Measurements from ENCODE around the gene PRDM11.

PRDM11 gene

GRCh38 chr11:45151362-45151982, 5.0 kb downstream of the PRDM11 start:
- H3K9ac ChIP-seq, result no peak overlapping the region
- H3K79me2 ChIP-seq, result peaks cover 32% of the 10 kb centered on the region
- H3K4me1 ChIP-seq, result no peaks in the 10 kb centered on the region
- TF ChIP-seq CTCF (IDR thresholded peaks at IDR 0.05), result no peak
- no peaks in the 10 kb centered on the region for H3K36me3 ChIP-seq (ENCODE audit: control insufficient read depth, insufficient read depth, low read length)
- no peak overlapping the region for H2AFZ ChIP-seq
- H3K27ac ChIP-seq, result no peak overlapping the region
- no peaks in the 10 kb centered on the region for H3K9me3 ChIP-seq (ENCODE audit: control insufficient read depth, low read length)
- no peaks in the 10 kb centered on the region for H3K27me3 ChIP-seq (ENCODE audit: control insufficient read depth, insufficient read depth, low read length)
- no peak overlapping the region for H3K4me3 ChIP-seq (ENCODE audit: low read depth, low read length)
- H3K4me2 ChIP-seq (ENCODE audit: low read length), result no peak overlapping the region

GRCh38 chr11:45152740-45153595, 6.5 kb downstream of the PRDM11 start:
- Histone ChIP-seq H3K9ac (no peak overlapping the region), H2AFZ (no peak overlapping the region), H3K36me3 (ENCODE audit: control insufficient read depth, insufficient read depth, low read length) (no peaks in the 10 kb centered on the region), H3K4me3 (ENCODE audit: low read depth, low read length) (no peak overlapping the region), H3K79me2 (peaks cover 28% of the 10 kb centered on the region), H3K4me1 (peaks cover 4% of the 10 kb centered on the region), H3K27ac (no peak overlapping the region), H3K4me2 (ENCODE audit: low read length) (no peak overlapping the region), H3K27me3 (ENCODE audit: control insufficient read depth, insufficient read depth, low read length) (no peaks in the 10 kb centered on the region), H3K9me3 (ENCODE audit: control insufficient read depth, low read length) (no peaks in the 10 kb centered on the region)
- no peak for TF ChIP-seq CTCF (IDR thresholded peaks at IDR 0.05)

GRCh38 chr11:45154276-45154675, 7.8 kb downstream of the PRDM11 start:
- no peak overlapping the region for H2AFZ ChIP-seq
- H3K4me2 ChIP-seq (ENCODE audit: low read length), result no peak overlapping the region
- peaks cover 26% of the 10 kb centered on the region for H3K79me2 ChIP-seq
- H3K9ac ChIP-seq, result no peak overlapping the region
- TF ChIP-seq CTCF (IDR thresholded peaks at IDR 0.05), result no peak
- peaks cover 10% of the 10 kb centered on the region for H3K4me1 ChIP-seq
- H3K9me3 ChIP-seq (ENCODE audit: control insufficient read depth, low read length), result no peaks in the 10 kb centered on the region
- H3K27me3 ChIP-seq (ENCODE audit: control insufficient read depth, insufficient read depth, low read length), result no peaks in the 10 kb centered on the region
- H3K27ac ChIP-seq, result no peak overlapping the region
- H3K4me3 ChIP-seq (ENCODE audit: low read depth, low read length), result no peak overlapping the region
- H3K36me3 ChIP-seq (ENCODE audit: control insufficient read depth, insufficient read depth, low read length), result no peaks in the 10 kb centered on the region

- H3K27me3 ChIP-seq (ENCODE audit: control insufficient read depth, insufficient read depth, low read length), result no peaks in the 10 kb centered on the region
- TF ChIP-seq CTCF (IDR thresholded peaks at IDR 0.05), result no peak
- no peak overlapping the region for H3K4me2 ChIP-seq (ENCODE audit: low read length)
- H3K4me3 ChIP-seq (ENCODE audit: low read depth, low read length), result no peak overlapping the region
- H3K9me3 ChIP-seq (ENCODE audit: control insufficient read depth, low read length), result no peaks in the 10 kb centered on the region
- H3K9ac ChIP-seq, result no peak overlapping the region
- peaks cover 10% of the 10 kb centered on the region for H3K4me1 ChIP-seq
- no peak overlapping the region for H3K27ac ChIP-seq
- H3K36me3 ChIP-seq (ENCODE audit: control insufficient read depth, insufficient read depth, low read length), result no peaks in the 10 kb centered on the region
- no peak overlapping the region for H2AFZ ChIP-seq
- peaks cover 21% of the 10 kb centered on the region for H3K79me2 ChIP-seq
Observed at GRCh38 chr11:45155058-45155551, 8.7 kb downstream of the PRDM11 start.

Data from parathyroid adenoma (tissue), 2 donors.